NCI-H2227 treated with DMSO at 0.1 percent for 48 hours (cell line): ENCODE results near the gene IFFO2.
"Not testable (repeated sequence)": the region's sequence is repeated elsewhere in the genome, so short reads cannot be mapped to it uniquely, and the experiment has no call there.

Experiments
- DNase-seq: peaks from one replicate; lab custom pipeline; 2025; lab: John Stamatoyannopoulos, UW

Gene IFFO2

GRCh38 chr1:18893120-18893519 lies 63.4 kb downstream of the IFFO2 start:
- no peak for DNase-seq

- not testable (repeated sequence) for DNase-seq
Observed at GRCh38 chr1:18891858-18892257, 64.6 kb downstream of the IFFO2 start.

GRCh38 chr1:18891426-18891780 lies 65.1 kb downstream of the IFFO2 start:
- DNase-seq: no peak

GRCh38 chr1:18890706-18891425 lies 65.6 kb downstream of the IFFO2 start:
- no peak for DNase-seq

GRCh38 chr1:18886003-18886335 lies 70.5 kb downstream of the IFFO2 start:
- no peak for DNase-seq

DNA sequence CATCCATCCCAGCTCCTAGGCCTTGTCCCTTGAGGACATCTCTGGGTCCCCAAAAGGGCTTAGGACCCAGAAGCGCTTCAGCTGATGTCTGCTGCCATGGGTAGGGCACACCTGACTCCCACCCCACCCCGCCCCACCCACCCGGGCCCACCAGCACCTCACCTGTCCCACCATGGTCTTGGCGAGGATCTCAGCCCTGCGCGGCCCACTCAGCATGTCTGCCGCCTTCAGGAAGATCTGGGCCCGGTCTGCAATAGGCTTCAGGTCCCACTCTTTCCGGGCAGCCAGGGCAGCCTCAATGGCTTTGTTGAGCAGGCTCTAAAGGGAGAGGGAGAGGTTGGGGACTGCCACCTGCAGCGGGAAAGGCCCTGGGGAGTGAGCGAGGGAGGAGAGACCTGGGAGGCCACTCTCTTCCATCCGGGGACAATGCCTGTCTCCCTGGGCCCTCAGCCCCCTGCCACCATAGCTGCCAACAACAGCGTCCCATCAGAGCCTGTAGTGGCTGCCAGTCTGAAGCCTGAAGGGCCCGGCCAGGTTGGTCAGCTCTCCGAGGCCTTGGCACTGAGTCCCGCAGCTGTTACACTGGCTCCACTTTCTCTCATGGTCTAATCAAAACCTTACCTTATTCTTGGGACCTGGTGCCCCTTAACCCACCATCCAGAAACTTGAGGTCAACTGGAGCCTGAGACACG lies 71.0 kb downstream of the IFFO2 start:
- no peak for DNase-seq

GRCh38 chr1:18884727-18885126 lies 71.7 kb downstream of the IFFO2 start:
- DNase-seq: no peak

GRCh38 chr1:18884419-18884717 lies 72.1 kb downstream of the IFFO2 start:
- DNase-seq: no peak

GRCh38 chr1:18883636-18884418 lies 72.6 kb downstream of the IFFO2 start:
- DNase-seq: peak; percentile 46

DNA sequence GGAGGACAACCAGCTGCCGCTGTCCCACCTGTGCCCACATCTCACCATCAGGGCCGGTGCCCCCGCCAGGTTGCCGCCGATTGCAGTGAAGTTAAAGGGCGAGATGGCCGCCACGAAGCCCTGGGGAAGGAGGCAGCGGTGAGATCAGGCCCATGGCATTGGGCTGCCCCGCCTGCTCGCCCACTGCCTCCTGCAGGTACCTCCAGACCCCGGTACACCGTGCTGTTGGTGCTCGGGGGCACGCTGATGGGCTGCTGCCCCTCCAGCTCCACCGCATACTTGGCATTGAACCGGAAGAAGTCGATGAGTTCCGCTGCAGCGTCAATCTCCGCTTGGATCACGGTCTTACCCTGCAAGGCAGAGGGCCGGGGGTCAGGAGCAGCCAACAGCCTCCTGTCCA lies 73.4 kb downstream of the IFFO2 start:
- DNase-seq: no peak

- DNase-seq: peak; percentile 4
Observed at GRCh38 chr1:18882486-18882885, 74.0 kb downstream of the IFFO2 start.

DNA sequence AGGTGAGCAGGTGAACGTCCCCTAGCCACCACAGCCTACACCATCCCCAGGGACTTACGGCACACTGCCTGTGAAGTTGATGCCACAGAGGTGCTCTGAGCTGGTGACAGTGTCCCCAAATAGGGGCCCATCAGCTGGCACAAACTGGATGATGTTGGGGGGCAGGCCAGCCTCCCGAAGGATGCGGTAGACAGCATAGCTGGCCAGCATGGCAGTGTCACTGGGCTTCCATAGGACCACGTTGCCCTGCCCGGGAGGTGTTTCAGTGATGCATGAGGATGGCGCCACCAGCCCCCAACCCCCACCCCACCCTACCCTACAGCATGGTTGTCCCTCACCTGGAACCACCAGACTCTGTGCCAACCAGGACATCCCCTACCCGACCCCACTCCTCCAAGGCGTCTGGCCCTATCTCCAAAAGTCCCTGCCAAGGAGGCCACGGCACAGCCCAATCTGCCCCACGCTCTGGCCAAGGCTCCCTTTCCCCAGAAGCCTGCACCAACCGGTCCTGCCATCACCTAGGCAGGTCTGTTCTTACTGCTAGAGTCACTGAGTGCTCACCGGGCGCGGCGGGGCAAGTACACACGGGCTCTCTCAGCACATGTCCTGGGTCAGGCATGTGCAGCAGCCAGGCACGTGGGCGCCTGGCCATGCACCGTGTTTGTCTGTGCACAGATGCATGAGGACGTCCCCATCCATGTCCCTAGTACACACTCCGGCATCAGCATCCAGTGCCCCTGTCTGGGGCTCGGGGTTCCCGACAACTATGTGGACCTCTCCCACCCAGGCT lies 74.6 kb downstream of the IFFO2 start:
- DNase-seq: no peak

DNA sequence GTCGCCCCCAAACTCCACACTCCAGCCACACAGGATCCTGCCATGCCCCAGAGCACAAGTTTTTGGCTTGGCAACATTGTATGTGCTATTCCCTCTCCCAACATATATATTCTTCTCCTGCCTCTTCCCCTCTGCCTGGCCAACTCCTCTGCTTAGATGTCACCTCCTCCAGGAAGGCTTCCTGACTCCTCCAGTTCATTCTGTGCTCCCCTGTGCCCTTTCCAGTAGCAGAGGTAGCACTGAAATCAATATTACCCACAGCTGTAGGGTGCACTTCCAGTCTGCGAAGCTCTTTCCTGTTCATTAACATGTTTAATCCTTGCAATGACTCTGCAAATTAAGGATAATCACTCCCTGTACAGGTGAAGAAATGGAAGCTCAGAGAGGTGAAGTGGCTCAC lies 75.3 kb downstream of the IFFO2 start:
- DNase-seq: no peak

DNA sequence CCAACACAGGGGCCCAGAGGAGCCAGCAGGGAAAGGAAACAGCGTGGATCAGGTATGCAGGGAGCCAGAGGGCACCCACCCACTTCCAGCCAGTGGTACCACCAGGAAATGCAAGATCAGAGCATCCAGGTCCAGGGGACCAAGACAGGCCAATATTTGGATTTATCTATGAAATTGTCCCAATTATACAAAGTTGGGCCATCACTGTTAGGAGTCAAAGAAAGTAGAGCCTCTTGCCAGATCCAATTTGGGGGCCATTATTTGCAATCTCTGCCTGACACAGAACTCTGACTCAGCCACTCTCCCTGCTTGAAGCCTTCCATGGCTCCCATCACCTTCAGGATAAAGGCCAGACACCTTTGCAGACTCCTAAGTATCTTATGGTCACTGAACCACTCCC lies 75.9 kb downstream of the IFFO2 start:
- no peak for DNase-seq

DNA sequence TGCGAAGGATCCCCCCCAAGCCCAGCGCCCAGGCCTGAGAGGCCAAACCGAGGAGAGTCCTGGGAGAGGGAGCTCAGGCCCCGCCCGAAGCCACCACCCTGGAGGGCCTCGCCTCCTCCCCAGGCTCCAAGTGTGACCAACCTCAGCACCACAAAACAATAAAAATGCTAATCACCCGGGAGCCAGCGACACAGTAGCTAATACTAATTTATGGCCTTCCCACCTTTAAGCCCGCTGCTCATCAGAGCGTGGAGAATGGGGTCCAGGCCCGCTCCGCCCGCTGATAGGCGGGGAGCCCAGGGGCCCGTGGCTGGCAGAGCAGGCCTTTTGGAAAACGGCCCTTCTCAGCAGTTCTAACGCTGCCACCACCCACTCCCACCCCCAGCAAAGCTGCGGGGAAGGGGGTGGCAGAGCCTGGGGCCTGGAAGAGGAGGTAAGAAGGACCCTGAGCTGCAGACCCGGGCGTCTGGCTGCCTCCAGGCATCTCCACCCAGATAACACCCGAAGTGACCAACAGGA lies 76.6 kb downstream of the IFFO2 start:
- no peak for DNase-seq

DNA sequence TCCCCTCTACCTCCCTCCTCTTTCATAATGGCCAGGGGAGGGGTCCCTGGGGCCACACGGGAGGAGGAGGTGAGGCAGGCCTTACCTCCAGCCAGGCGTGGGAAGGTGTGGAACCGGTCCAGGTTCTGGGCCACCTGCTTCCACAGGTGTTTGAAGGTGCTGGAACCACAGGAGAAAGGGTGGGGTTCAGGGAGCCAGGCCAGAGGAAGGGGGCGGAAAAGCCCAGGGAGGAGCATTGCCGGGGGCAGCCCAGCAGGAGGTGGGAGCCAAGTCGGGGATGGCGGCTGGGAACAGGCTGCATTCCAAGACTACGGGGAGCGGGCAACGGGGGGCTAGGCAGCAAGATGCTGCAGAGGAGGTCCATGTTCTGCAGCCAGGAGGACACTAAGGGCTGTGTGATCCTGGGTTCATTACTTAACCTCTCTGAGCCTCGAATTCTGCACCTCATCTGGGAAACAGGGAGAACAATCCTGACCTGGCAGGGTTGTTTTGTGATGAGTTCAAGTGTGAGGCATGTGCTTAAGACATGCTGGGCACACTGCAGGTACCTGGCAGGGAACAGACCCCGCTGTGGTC lies 77.2 kb downstream of the IFFO2 start:
- DNase-seq: no peak

GRCh38 chr1:18878538-18879214 lies 77.8 kb downstream of the IFFO2 start:
- no peak for DNase-seq

DNA sequence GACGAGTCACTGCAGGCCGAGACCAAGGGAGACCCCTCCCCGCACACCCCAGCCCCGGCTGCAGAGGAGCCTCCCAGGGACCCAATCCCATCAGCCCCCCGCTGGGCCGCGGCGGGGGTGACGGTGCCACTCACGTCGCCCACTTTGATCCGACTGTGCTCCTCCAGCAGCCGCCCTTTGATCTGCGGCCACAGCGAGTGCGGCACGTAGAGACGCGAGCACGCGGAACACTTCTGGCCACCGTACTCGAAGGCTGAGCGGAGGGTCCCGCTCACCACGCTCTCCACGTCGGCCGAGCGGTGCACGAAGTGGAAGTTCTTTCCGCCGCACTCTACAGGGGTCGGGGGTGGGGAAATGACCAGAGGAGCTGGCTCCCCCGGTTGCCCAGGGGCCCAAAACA lies 79.2 kb downstream of the IFFO2 start:
- no peak for DNase-seq

- DNase-seq: no peak
Observed at GRCh38 chr1:18876210-18876609, 80.3 kb downstream of the IFFO2 start.

- no peak for DNase-seq
Observed at GRCh38 chr1:18875796-18876128, 80.7 kb downstream of the IFFO2 start.

GRCh38 chr1:18875107-18875795 lies 81.2 kb downstream of the IFFO2 start:
- DNase-seq: peak; percentile 74
